Measurements from ENCODE around the gene TMEM52.

The TMEM52 gene

DNA sequence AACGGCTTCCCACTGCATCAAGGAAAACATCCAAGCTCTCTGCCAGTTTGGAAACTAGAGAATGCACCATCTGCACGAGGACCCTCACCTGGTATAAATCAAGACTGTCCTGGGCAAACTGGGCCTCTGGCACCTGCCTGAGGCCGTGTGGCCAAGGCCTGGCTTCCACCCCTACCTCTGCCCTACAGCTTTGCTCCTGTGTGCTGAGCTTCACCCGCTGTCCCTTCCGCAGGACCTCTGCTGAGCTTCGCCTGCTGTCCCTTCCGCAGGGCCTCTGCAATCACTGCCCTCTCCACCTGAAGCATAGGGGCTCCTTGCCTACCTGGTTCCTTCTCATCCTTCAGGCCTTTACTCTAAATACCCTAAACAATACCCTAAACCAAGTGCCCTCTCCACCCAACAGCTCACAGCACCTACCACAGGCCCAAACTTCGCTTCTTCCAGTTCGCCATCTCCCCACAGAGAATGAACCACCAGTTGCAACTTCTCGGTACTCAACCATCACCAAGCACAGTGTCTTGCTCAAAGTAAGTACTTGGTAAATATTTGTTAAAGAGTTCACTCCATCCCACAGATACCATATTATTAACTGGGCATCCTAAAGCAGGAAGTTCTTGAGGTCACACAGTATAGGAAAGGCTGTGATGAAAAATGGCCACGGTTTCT is 46.6 kb downstream of the TMEM52 start:
- peaks cover 93% of the 10 kb centered on the region for H3K36me3 Mint-ChIP-seq (ENCODE audit: low read depth)
- peak overlapping the region; percentile 80 for H3K27ac Mint-ChIP-seq

GRCh38 chr1:1869469-1869868 is 49.6 kb downstream of the TMEM52 start:
- no peak for DNase-seq
- Mint-ChIP-seq H3K27ac (peak overlapping the region; percentile 92), H3K36me3 (ENCODE audit: low read depth) (peaks cover 78% of the 10 kb centered on the region), H3K27me3 (ENCODE audit: low read depth, poor library complexity) (no peaks in the 10 kb centered on the region), H3K4me3 (no peak overlapping the region), H3K4me1 (no peaks in the 10 kb centered on the region), H3K9me3 (peaks cover 54% of the 10 kb centered on the region)
- TF ChIP-seq, protein P1, sequence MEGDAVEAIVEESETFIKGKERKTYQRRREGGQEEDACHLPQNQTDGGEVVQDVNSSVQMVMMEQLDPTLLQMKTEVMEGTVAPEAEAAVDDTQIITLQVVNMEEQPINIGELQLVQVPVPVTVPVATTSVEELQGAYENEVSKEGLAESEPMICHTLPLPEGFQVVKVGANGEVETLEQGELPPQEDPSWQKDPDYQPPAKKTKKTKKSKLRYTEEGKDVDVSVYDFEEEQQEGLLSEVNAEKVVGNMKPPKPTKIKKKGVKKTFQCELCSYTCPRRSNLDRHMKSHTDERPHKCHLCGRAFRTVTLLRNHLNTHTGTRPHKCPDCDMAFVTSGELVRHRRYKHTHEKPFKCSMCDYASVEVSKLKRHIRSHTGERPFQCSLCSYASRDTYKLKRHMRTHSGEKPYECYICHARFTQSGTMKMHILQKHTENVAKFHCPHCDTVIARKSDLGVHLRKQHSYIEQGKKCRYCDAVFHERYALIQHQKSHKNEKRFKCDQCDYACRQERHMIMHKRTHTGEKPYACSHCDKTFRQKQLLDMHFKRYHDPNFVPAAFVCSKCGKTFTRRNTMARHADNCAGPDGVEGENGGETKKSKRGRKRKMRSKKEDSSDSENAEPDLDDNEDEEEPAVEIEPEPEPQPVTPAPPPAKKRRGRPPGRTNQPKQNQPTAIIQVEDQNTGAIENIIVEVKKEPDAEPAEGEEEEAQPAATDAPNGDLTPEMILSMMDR (IDR thresholded peaks at IDR 0.05) = no peak

More for the DNA sequence above, 46.6 kb downstream of the TMEM52 start:
- TF ChIP-seq, protein P1 (IDR thresholded peaks at IDR 0.05) = no peak
- Mint-ChIP-seq H3K4me1 (peaks cover 1% of the 10 kb centered on the region), H3K27me3 (ENCODE audit: low read depth, poor library complexity) (no peaks in the 10 kb centered on the region), H3K4me3 (no peak overlapping the region), H3K9me3 (peaks cover 70% of the 10 kb centered on the region)
- DNase-seq = no peak
